HG03064 (cell line): ENCODE results near the gene BRAF.
"Not testable (repeated sequence)": the region's sequence is repeated elsewhere in the genome, so short reads cannot be mapped to it uniquely, and the experiment has no call there.

Experiments used
- ATAC-seq: cut with Tn5 transposase; IDR thresholded peaks from one replicate; pipeline ENCODE4 v1.9.1; 2021; ENCODE audit warnings: low read depth; ENCODE audit not compliant: unreplicated experiment

The BRAF gene

GRCh38 chr7:140719721-140720120 lies 205.0 kb downstream of the BRAF start:
- ATAC-seq, result no peak

- ATAC-seq, result no peak
Observed at GRCh38 chr7:140714331-140715040, 210.2 kb downstream of the BRAF start.

DNA sequence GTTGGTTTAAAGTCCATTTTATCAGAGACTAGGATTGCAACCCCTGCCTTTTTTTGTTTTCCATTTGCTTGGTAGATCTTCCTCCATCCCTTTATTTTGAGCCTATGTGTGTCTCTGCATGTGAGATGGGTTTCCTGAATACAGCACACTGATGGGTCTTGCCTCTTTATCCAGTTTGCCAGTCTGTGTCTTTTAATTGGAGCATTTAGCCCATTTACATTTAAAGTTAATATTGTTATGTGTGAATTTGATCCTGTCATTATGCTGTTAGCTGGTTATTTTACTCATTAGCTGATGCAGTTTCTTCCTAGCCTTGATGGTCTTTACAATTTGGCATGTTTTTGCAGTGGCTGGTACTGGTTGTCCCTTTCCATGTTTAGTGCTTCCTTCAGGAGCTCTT lies 212.3 kb downstream of the BRAF start:
- ATAC-seq, result not testable (repeated sequence)

DNA sequence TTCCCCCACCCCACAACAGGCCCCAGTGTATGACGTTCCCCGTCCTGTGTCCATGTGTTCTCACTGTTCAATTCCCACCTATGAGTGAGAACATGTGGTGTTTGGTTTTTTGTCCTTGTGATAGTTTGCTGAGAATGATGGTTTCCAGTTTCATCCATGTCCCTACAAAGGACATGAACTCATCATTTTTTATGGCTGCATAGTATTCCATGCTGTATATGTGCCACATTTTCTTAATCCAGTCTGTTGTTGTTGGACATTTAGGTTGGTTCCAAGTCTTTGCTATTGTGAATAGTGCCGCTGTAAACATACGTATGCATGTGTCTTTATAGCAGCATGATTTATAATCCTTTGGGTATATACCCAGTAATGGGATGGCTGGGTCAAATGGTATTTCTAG lies 216.0 kb downstream of the BRAF start:
- ATAC-seq, result not testable (repeated sequence)

DNA sequence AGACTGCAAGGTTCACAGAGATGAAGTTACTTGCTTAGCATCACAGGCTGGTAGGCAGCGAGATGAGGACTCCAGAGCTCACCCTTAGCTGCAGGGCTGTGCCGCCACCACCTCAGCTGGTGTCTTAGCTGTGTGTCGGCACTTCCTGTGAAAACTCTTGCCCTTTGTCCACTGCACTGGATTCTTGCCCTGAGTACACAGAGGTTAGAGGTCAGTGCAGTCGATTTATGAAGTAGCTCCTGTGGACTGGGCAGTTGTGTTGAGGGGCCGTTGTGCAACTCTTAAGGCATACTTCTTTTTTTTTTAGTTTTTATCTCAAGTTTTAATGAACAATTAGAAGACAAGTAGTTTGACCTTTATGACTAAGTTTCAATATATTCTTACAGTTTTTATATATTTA lies 217.6 kb downstream of the BRAF start:
- no peak for ATAC-seq

- no peak for ATAC-seq
Observed at GRCh38 chr7:140704205-140704604, 220.5 kb downstream of the BRAF start.

- no peak for ATAC-seq
Observed at GRCh38 chr7:140702774-140703173, 222.0 kb downstream of the BRAF start.

- no peak for ATAC-seq
Observed at GRCh38 chr7:140698477-140698876, 226.3 kb downstream of the BRAF start.

GRCh38 chr7:140697447-140698143 lies 227.1 kb downstream of the BRAF start:
- ATAC-seq, result no peak

DNA sequence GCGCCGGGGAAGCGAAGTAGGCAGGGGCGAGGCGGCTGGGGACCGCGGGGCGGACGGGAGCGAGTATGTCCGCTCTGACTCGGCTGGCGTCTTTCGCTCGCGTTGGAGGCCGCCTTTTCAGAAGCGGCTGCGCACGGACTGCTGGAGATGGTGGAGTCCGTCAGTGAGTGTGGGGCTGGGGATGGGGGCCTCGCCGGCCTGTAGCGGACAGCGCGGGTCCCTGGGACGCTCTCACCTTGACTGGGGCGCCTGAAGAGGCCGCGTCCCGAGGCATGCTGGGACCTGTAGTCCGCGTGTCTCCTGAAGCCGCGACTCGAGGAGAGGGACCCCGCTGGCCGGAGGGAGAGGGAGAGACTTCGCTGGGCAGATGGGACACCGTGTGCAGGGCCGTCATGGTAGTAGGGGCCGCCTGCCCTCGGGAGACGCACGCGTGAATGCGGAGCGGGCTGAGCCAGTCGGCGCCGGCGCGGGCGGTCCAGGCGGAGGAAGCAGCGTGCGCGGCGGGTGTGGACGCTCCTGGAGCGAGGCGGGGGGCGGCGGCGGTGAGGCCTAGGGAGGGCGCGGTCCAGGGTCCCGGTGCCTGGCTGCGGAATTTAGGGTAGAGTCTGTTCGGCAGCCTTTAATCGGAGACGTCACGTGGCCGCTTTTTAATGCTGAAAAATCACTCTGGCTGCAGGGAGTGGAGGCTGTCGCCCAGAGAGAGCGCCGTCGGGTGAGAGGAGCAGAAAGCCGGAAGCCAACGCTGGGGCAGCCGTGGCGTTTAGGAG lies 227.9 kb downstream of the BRAF start, which contains the start of gene NDUFB2:
Gene NDUFB2, plus strand, starts transcription at position 29 of the 767 bp plus-strand sequence. Its CDS starts 37 bp downstream, at position 66.
- ATAC-seq, result peak; percentile 96

DNA sequence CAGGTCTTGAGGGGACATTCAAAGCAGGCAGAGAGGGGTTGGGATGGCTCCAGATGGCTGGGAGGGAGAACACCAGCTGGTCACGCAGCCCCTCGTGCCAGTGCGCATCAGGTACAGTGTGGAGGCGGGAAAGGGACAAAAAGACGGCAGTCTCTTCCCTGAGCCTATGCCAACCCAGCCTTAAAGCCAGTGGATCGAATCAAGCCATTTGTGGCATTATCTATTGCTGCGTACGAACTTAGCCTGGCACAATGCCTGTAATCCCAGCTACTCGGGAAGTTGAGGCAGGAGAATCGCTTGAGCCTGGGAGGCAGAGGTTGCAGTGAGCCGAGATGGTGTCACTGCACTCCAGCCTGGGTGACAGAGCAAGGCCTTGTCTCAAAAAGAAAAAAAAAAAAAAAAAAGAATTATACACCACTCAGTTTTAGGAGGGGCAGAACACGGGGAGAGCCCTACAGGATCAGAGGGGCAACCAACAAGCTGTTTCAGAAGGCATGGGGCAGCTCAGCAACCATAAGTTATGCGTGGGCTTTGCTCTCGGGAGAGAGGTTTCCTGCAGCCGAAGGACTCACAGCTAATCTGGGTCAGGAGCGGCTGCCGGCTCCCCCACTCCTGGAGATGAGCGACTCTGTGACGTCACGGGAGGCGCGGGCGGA lies 228.6 kb downstream of the BRAF start:
- no peak for ATAC-seq

DNA sequence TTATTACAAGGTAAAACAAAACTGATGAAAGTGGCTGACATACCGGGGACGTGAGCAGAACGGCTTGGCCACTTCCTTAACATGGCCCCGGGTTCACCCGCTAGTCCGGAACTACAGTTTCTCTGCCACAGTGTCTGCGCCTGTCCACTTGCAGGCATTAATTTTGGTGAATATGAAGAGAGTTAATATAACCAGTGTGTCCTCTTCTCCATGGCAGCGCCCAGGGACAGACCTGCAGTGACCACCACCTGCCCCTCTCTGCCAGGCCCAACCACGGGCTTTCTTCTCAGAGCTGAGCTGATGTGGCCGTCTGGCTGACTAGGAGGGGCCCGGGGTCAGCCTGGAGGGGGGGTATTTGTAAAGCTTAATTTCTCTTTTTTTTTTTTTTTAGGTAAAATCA lies 229.3 kb downstream of the BRAF start:
- ATAC-seq, result no peak

DNA sequence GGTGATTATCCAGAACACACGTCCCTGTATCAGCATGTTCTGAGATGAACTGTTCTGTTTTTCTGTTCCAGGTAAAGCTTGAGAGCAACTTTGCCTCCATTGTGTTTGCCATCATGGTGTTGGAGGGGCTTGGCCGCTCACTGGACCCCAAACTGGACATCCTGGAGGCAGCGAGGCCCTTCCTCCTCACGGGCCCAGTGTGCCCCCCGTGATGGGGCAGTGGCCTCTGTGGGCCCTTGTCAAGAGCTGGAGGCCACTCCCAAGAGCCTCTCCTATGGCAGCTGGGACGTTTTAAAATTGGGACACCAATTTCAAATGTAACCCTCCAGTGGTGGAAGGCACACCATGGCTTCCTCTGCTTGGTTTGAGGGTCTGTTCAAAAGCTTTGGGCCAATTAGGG lies 230.1 kb downstream of the BRAF start:
- ATAC-seq, result no peak

DNA sequence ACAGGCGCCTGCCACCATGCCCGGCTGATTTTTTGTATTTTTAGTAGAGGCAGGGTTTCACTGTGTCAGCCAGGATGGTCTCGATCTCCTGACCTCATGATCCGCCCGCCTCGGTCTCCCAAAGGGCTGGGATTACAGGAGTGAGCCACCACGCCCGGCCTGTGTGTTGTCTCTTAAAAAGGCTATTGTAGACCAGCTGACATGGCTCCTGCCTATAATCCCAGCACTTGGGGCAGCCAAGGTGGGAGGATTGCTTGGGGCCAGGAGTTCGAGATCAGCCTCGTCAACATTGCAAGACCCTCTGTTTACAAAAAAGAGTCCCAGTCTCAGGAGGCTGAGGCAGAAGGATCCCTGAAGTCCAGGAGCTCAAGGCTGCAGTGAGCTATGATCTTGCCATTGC lies 230.9 kb downstream of the BRAF start:
- ATAC-seq, result not testable (repeated sequence)

DNA sequence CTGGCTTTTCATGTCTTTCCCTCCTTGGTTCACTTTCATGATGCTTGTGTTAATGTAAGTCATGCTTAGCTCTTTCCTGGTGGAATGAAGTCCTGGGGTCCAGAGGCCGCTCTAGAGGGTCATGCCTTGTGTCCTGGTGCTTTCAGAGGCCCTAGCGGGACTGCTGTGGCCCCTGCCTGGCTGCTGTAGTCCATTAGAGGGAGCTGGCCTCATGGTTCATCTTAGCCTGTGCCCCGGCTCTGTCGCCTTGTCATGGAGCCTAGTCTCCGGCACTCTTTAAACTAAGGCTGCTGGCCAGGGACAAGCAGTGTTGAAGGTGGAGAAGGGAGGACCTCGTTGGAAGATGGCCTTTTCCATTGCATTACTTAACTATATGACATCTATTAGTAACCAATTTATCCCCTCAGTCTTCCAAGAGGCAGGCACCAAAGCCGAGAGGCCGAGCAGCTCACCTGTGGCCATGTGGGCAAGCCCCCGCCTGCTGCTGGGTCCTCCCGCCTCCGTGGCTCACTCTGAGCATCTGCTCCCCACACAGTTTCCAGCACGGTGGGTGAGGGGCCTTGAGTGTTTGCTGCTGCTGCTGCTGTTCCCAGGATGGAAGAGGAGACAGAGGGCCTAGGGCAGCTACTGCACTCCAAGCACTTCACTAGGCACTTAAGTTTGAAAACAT lies 233.2 kb downstream of the BRAF start:
- ATAC-seq, result no peak

GRCh38 chr7:140689199-140690152 lies 235.3 kb downstream of the BRAF start:
- no peak for ATAC-seq

- ATAC-seq, result no peak
Observed at GRCh38 chr7:140688341-140688740, 236.4 kb downstream of the BRAF start.

DNA sequence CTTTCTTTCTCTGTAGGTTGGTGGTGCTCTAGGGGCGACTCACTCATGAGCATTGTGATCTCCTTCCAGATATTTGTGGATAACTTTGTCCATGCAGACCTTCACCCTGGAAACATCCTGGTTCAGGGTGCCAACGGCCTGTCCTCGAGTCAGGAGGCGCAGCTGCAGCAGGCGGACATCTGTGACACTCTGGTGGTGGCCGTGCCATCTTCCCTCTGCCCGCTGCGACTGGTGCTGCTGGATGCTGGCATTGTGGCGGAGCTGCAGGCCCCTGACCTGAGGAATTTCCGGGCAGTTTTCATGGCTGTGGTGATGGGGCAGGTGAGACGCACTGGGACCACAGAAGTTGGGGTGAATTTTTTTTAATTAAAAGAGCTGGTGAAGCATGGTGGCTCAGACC lies 237.8 kb downstream of the BRAF start:
- ATAC-seq, result no peak

GRCh38 chr7:140685407-140686087 lies 239.2 kb downstream of the BRAF start:
- ATAC-seq, result no peak
